HCT116 (cell line): Measurements from ENCODE around the gene ELMO2. TPM values are rescaled to one million over a fixed set of nuclear protein-coding genes. Genes with fewer than 3 reads are reported as not detected.

Experiments
- ATAC-seq: fragments of 200-7000 bp; cut with Tn5 transposase; 2 replicates; pipeline ENCODE4 v1.9.1; 2020; ENCODE audit warnings: mild to moderate bottlenecking, moderate library complexity
- BruUV-seq: library from RNA; stranded (reverse); fragments of 400-500 nt; replicated peaks from 2 replicates; lab custom pipeline; 2021; lab: Mats Ljungman, UMichigan
- CTCF ChIA-PET: fragments of 300-600 bp; sonication (Branson Sonifier 250); formaldehyde crosslinking; loops from one replicate; lab custom pipeline; 2021; ENCODE audit warnings: antibody characterized with exemption; lab: Charles Lee
- POLR2A ChIA-PET: fragments of 300-600, 350-600 bp; sonication (Branson Sonifier 250); formaldehyde crosslinking; loops from one replicate; lab custom pipeline; 2021; ENCODE audit warnings: antibody characterized with exemption; lab: Charles Lee
- RAD21 ChIA-PET, 2 experiments: fragments of 300-600 bp; sonication (Branson Sonifier 250); formaldehyde crosslinking; loops; one replicate each; lab custom pipeline; 2023; ENCODE audit warnings: low total read pairs in 2 of 2; ENCODE audit not compliant: uncharacterized antibody in 2 of 2, unreplicated experiment in 2 of 2, low non-redundant PET in 1 of 2; lab: Charles Lee
- DNase-seq: peaks from one replicate; pipeline ENCODE4 v3.0.0-alpha.2; 2010; ENCODE audit warnings: low read depth, low spot score
- H2AFZ ChIP-seq: fragments of 200-600 bp; shearing (Covaris generic), sonication (generic); 2 replicates; pipeline ENCODE4 v1.6.1; 2017; ENCODE audit warnings: low read depth, mixed run types, mixed read lengths, antibody characterized with exemption, low read length; ENCODE audit not compliant: poor library complexity, severe bottlenecking
- H3K27ac ChIP-seq: 2 replicates; pipeline ENCODE4 v1.5.1; 2012; ENCODE audit warnings: low read depth, low read length
- H3K27me3 ChIP-seq: fragments of 200-600 bp; sonication (generic); 2 replicates; pipeline ENCODE4 v1.6.1; 2016; ENCODE audit warnings: mixed run types, low read length, mixed read lengths; ENCODE audit not compliant: insufficient read depth
- H3K36me3 ChIP-seq, 2 experiments: fragments of 200-500 bp in 1 of 2; fragments of 200-600 bp in 1 of 2; sonication (Bioruptor generic) in 1 of 2; sonication (generic) in 1 of 2; 2 replicates each; pipeline versions ENCODE4 v1.5.1 to v1.6.1; 2014 to 2016; ENCODE audit warnings: low read length in 2 of 2, inconsistent platforms in 1 of 2, mixed read lengths in 1 of 2, mixed run types in 1 of 2; ENCODE audit not compliant: insufficient read depth in 2 of 2, control insufficient read depth in 1 of 2
- H3K4me1 ChIP-seq, 2 experiments: fragments of 200-600 bp in 1 of 2; sonication (generic) in 1 of 2; 2 replicates each; pipeline versions ENCODE4 v1.5.1 to v1.6.1; 2012 to 2017; ENCODE audit warnings: low read length in 2 of 2, inconsistent platforms in 1 of 2, mild to moderate bottlenecking in 1 of 2, mixed read lengths in 1 of 2, mixed run types in 1 of 2, moderate library complexity in 1 of 2; ENCODE audit not compliant: insufficient read depth in 2 of 2, control insufficient read depth in 1 of 2
- H3K4me2 ChIP-seq: fragments of 200-600 bp; sonication (generic); 2 replicates; pipeline ENCODE4 v1.6.1; 2017; ENCODE audit warnings: mixed run types, low read length, mixed read lengths
- H3K4me3 ChIP-seq, 2 experiments: fragments of 200-600 bp in 1 of 2; sonication (generic) in 1 of 2; replicated peaks in 1 of 2; 2 replicates each; pipeline ENCODE4 v1.5.1; 2011 to 2016; ENCODE audit warnings: low read length in 2 of 2, control low read depth in 1 of 2, low read depth in 1 of 2, mild to moderate bottlenecking in 1 of 2, mixed read lengths in 1 of 2, mixed run types in 1 of 2
- H3K79me2 ChIP-seq: fragments of 200-600 bp; sonication (generic); 2 replicates; pipeline ENCODE4 v1.6.1; 2017; ENCODE audit warnings: mild to moderate bottlenecking, mixed run types, low read length, moderate library complexity, mixed read lengths; ENCODE audit not compliant: insufficient read depth
- H3K9ac ChIP-seq: fragments of 200-600 bp; sonication (generic); 2 replicates; pipeline ENCODE4 v1.6.1; 2016; ENCODE audit warnings: low read length, mixed read lengths
- H3K9me2 ChIP-seq: fragments of 200-600 bp; sonication (generic), shearing (Covaris generic); 2 replicates; pipeline ENCODE4 v1.6.1; 2017; ENCODE audit warnings: mixed run types, mild to moderate bottlenecking, moderate library complexity; ENCODE audit not compliant: insufficient read depth
- H3K9me3 ChIP-seq, 2 experiments: fragments of 200-500 bp in 1 of 2; fragments of 200-600 bp in 1 of 2; sonication (Bioruptor generic) in 1 of 2; sonication (generic) in 1 of 2; 2 replicates each; pipeline ENCODE4 v1.6.1; 2014 to 2017; ENCODE audit warnings: low read length in 2 of 2, mixed read lengths in 2 of 2, inconsistent platforms in 1 of 2, low read depth in 1 of 2, mild to moderate bottlenecking in 1 of 2, mixed run types in 1 of 2, moderate library complexity in 1 of 2; ENCODE audit not compliant: control insufficient read depth in 1 of 2, insufficient read depth in 1 of 2
- H4K20me1 ChIP-seq: fragments of 200-600 bp; sonication (generic), shearing (Covaris generic); 2 replicates; pipeline ENCODE4 v1.6.1; 2017; ENCODE audit warnings: mixed run types, mild to moderate bottlenecking, moderate library complexity; ENCODE audit not compliant: insufficient read depth
- FOSL1 ChIP-seq: IDR thresholded peaks from 2 replicates; pipeline ENCODE4 v1.6.1; 2012; ENCODE audit warnings: low read depth
- ZNF274 ChIP-seq: fragments of 200-500 bp; sonication (Bioruptor generic); IDR thresholded peaks from 2 replicates; pipeline ENCODE4 v1.6.1; 2014; ENCODE audit warnings: mild to moderate bottlenecking, low read depth, low read length, inconsistent platforms
- intact Hi-C: fragments of 100-400 bp; cut with micrococcal nuclease; formaldehyde crosslinking; loops from 2 replicates; pipeline ENCODE4 v1.10.0; 2022
- total RNA-seq: library from RNA; stranded (reverse); gene quantifications from one replicate; pipeline ENCODE4 v1.2.1, GENCODE V29; 2021; ENCODE audit not compliant: unreplicated experiment
- TF ChIP-seq, protein P1 (sequence below), 3 experiments: fragments of 200-600 bp in 1 of 3; sonication (generic) in 1 of 3; IDR thresholded peaks in 2 of 3; conservative IDR thresholded peaks in 1 of 3; 2 replicates each; pipeline ENCODE4 v1.5.1; 2012 to 2017; ENCODE audit warnings: low read depth in 2 of 3, low read length in 2 of 3, antibody characterized with exemption in 1 of 3, borderline replicate concordance in 1 of 3, control low read depth in 1 of 3, mild to moderate bottlenecking in 1 of 3, mixed read lengths in 1 of 3, mixed run types in 1 of 3, moderate library complexity in 1 of 3; ENCODE audit not compliant: insufficient read depth in 1 of 3

The ELMO2 gene
- total RNA-seq, 1 experiment from 2014 or later = 22.9 TPM

DNA sequence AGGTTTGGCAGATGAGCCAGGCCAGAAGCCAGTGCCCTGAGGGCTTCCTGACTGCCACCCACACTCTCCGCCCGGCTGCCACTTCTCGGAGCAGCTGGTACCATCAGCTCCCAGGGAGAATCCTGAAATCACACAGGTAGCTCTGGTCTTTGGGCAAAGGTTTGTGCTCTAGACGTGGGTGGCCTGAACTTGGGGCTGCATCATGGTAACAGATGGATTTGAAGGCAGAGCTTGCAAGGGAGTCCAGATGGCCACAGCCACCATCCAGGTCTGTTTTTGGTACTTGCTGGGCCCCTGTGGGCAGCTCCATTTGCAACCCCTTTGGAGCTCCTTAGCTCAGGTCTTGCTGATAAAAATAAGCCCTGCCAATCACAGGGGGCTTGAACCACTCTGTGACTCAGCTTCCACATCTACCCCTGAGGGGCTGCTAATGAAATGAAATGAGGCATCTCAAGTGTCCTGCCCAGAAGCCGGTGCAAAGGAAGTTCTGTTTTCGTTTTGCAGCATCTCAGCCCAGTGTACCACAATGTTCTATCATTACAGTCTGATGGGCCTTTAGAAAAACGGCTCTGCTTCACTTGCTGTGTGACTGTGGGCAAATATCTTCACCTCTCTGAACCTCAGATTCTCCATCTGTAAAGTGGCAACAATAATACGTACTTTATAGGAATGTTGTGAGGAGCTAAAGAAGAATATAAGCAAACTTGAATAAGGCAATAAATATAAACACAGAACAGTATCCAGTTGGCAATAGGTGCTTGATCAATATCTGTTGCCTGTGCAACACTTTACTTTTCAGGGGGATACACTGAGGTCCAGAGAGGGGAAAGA lies 73.0 kb downstream of the ELMO2 start:
- CTCF ChIA-PET = interaction anchor here (0.6 to 2.0 kb wide), 2 partner anchors 19 to 27 kb away, joined by 3 to 5 read pairs; no protein-coding TSS in a partner anchor
- no peaks in the 10 kb centered on the region for H3K9me3 ChIP-seq

More for the DNA sequence above, 73.0 kb downstream of the ELMO2 start:
- Histone ChIP-seq H3K9me2 (no peaks in the 10 kb centered on the region), H3K36me3 (no peaks in the 10 kb centered on the region), H2AFZ (no peak overlapping the region), H3K79me2 (no peaks in the 10 kb centered on the region), H3K4me3 (no peak overlapping the region), H3K9ac (no peak overlapping the region), H3K27ac (no peak overlapping the region), H3K4me1 (peaks cover 0 to 5% of the 10 kb centered on the region in 2 experiments; a peak in 1 of 4 replicates), H3K27me3 (no peaks in the 10 kb centered on the region), H3K4me2 (no peak overlapping the region), H4K20me1 (no peaks in the 10 kb centered on the region)
- BruUV-seq = no TSS peak
- no peak for ATAC-seq
- no peak for DNase-seq
- no peak for TF ChIP-seq ZNF274
- TF ChIP-seq FOSL1 = no peak
- TF ChIP-seq, protein P1, sequence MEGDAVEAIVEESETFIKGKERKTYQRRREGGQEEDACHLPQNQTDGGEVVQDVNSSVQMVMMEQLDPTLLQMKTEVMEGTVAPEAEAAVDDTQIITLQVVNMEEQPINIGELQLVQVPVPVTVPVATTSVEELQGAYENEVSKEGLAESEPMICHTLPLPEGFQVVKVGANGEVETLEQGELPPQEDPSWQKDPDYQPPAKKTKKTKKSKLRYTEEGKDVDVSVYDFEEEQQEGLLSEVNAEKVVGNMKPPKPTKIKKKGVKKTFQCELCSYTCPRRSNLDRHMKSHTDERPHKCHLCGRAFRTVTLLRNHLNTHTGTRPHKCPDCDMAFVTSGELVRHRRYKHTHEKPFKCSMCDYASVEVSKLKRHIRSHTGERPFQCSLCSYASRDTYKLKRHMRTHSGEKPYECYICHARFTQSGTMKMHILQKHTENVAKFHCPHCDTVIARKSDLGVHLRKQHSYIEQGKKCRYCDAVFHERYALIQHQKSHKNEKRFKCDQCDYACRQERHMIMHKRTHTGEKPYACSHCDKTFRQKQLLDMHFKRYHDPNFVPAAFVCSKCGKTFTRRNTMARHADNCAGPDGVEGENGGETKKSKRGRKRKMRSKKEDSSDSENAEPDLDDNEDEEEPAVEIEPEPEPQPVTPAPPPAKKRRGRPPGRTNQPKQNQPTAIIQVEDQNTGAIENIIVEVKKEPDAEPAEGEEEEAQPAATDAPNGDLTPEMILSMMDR (IDR thresholded peaks at IDR 0.05 in 2 of 3, conservative IDR thresholded peaks at IDR 0.05 in 1 of 3; ENCODE audit: borderline replicate concordance in 1 of 3, insufficient read depth in 1 of 3, low read depth in 2 of 3, low read length in 2 of 3) = no peak
- RAD21 ChIA-PET = no interaction called here
- intact Hi-C loops = no loop called here
- POLR2A ChIA-PET = no interaction called here
